Kidney (tissue), 14 donors: ENCODE measurements around the gene DLEU7. TPM values are rescaled to one million over a fixed set of nuclear protein-coding genes. Genes with fewer than 3 reads are reported as not detected.

Experiments used
- DNase-seq, 5 donors: peaks; one replicate each; pipeline ENCODE4 v3.0.0-alpha.2; 2013 to 2020
- FAIRE-seq: peaks from 2 replicates; lab custom pipeline; 2012; peaks lifted over from hg19 to GRCh38; lab: Jason Lieb, UNC
- H3K27ac ChIP-seq, 2 donors: one replicate each; pipeline ENCODE4 v1.7.0; 2013; ENCODE audit warnings: low read depth in 2 of 2, low read length in 2 of 2, inconsistent platforms in 1 of 2
- H3K27me3 ChIP-seq: one replicate; pipeline ENCODE4 v1.7.1; 2013; ENCODE audit warnings: low read length, inconsistent platforms; ENCODE audit not compliant: control insufficient read depth, insufficient read depth
- H3K36me3 ChIP-seq, 3 donors: one replicate each; pipeline versions ENCODE4 v1.7.0 to v1.7.1; 2013; ENCODE audit warnings: low read length in 3 of 3, control low read depth in 1 of 3, inconsistent platforms in 1 of 3; ENCODE audit not compliant: insufficient read depth in 3 of 3, control insufficient read depth in 2 of 3
- H3K4me1 ChIP-seq, 3 donors: one replicate each; pipeline versions ENCODE4 v1.7.0 to v1.7.1; 2013; ENCODE audit warnings: low read length in 3 of 3, inconsistent platforms in 1 of 3, low read depth in 1 of 3; ENCODE audit not compliant: control insufficient read depth in 2 of 3, insufficient read depth in 2 of 3
- H3K4me3 ChIP-seq, 3 donors: one replicate each; pipeline versions ENCODE4 v1.7.0 to v1.8.1; 2013; ENCODE audit warnings: low read length in 3 of 3, control low read depth in 1 of 3, inconsistent platforms in 1 of 3
- H3K9ac ChIP-seq, 3 donors: one replicate each; pipeline versions ENCODE4 v1.7.0 to v1.7.1; 2013; ENCODE audit warnings: low read length in 3 of 3, control low read depth in 1 of 3, inconsistent platforms in 1 of 3
- H3K9me3 ChIP-seq, 3 donors: one replicate each; pipeline versions ENCODE4 v1.7.0 to v1.7.1; 2013; ENCODE audit warnings: low read length in 3 of 3, control low read depth in 1 of 3, inconsistent platforms in 1 of 3; ENCODE audit not compliant: control insufficient read depth in 2 of 3, insufficient read depth in 1 of 3
- intact Hi-C: fragments of 100-400 bp; cut with DNase I; formaldehyde crosslinking; loops from one replicate; pipeline ENCODE4 v1.11.1; 2022
- polyA plus RNA-seq: library from polyadenylated mRNA; stranded (reverse); fragments of 350-450 nt; fragmentation: Illumina TruSeq; extraction: RNeasy Lipid Tissue Mini Kit (QIAGEN cat#74804); gene quantifications from one replicate; pipeline ENCODE4 v1.2.3, GENCODE V29; 2014; ENCODE audit warnings: low read depth, low replicate concordance; ENCODE audit not compliant: insufficient read depth
- total RNA-seq: library from RNA; stranded (reverse); fragmentation: NEBNext Ultra II Directional; extraction: Animal tissue kit (Norgen Biotek cat#: 25700); gene quantifications from one replicate; pipeline ENCODE4 v1.2.1, GENCODE V29; 2021
- TF ChIP-seq, protein P1 (sequence below): IDR thresholded peaks from 3 replicates; pipeline ENCODE4 v1.5.1; 2012; ENCODE audit warnings: mild to moderate bottlenecking, moderate library complexity, borderline replicate concordance; ENCODE audit not compliant: insufficient read depth; ENCODE audit errors: extremely low read depth
- donor health status: control.
- donor health status: control.
- donor health status: control.
- donor health status: control.
- donor health status: control.
- donor health status: DM: yes; HTN: yes; CAD: no.
- donor health status: Normal renal cell carcinoma (clear cell type).

Gene DLEU7
- total and polyA plus RNA-seq, 2 donors from 2014 or later = 0.28 to 0.75 TPM

DNA sequence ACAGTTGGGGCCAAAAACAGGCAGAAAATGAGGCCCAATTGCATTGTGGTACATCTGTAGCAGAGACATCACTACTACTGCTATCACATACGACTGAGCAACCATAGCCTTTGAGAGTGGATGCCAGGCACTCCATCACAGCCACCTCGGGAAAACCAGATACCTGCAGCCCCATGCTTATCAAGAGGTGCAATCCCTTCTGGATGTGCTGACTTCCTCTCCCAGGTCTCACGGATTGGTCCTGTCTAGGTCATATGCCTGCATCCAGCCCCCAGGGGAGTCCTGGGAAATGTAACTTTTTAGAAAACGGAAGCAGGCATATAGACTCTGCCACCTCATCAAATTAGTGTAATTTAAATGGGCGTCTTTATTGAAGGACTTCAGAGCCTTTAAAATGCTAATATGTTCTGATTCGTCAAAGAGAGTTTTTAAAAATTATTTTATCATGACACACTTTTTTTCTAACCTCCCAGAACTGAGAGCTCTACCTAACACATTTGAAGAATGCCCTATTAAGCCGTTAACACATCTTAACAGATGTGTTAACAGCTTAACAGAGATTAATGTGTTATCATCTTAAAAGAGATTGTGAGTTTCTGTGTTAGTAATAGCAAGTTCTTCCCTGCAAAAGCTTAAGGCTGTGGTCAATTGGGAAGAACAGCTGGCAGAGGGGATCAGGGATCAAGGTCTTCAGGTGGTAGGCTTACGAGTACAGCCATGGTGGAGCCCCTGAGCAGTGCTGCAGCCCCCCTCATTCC, 63.9 kb downstream of the DLEU7 start:
- Histone ChIP-seq H3K9ac (no peak overlapping the region), H3K36me3 (no peaks in the 10 kb centered on the region), H3K27ac (no peak overlapping the region), H3K4me3 (no peak overlapping the region), H3K4me1 (no peaks in the 10 kb centered on the region), H3K9me3 (peaks cover 0 to 5% (median 0%) of the 10 kb centered on the region in 3 donors), H3K27me3 (no peaks in the 10 kb centered on the region)
- DNase-seq (no peak), FAIRE-seq (no peak)
- intact Hi-C loops = no loop called here
- TF ChIP-seq, protein P1, sequence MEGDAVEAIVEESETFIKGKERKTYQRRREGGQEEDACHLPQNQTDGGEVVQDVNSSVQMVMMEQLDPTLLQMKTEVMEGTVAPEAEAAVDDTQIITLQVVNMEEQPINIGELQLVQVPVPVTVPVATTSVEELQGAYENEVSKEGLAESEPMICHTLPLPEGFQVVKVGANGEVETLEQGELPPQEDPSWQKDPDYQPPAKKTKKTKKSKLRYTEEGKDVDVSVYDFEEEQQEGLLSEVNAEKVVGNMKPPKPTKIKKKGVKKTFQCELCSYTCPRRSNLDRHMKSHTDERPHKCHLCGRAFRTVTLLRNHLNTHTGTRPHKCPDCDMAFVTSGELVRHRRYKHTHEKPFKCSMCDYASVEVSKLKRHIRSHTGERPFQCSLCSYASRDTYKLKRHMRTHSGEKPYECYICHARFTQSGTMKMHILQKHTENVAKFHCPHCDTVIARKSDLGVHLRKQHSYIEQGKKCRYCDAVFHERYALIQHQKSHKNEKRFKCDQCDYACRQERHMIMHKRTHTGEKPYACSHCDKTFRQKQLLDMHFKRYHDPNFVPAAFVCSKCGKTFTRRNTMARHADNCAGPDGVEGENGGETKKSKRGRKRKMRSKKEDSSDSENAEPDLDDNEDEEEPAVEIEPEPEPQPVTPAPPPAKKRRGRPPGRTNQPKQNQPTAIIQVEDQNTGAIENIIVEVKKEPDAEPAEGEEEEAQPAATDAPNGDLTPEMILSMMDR = no peak

Other genes starting within 250 kb of the DLEU7 start
- 37.7 TPM for gene RNASEH2B, start 66.1 kb upstream of the DLEU7 start, total RNA-seq
- gene RNASEH2B, start 66.1 kb upstream of the DLEU7 start, polyA plus RNA-seq = 32.5 TPM